ENCODE results near the gene GRB10. TPM values are rescaled to one million over a fixed set of nuclear protein-coding genes. Genes with fewer than 3 reads are reported as not detected.
A peak's percentile ranks its signal among the peaks of the same experiment; 100 is the strongest.

GRB10 gene
- total RNA-seq, 1 donor from 2014 or later: 33.9 TPM

- Histone ChIP-seq H3K4me3 (no peak overlapping the region), H4K20me1 (ENCODE audit: low read depth) (no peaks in the 10 kb centered on the region), H3F3A (ENCODE audit: low read depth) (no peaks in the 10 kb centered on the region), H3K79me2 (ENCODE audit: low read depth) (no peaks in the 10 kb centered on the region), H3K4me2 (no peak overlapping the region), H3K36me3 (no peaks in the 10 kb centered on the region), H3K9ac (no peak overlapping the region), H2AFZ (replicated peaks) (peak overlapping the region; percentile 50), H3K27me3 (no peaks in the 10 kb centered on the region), H3K9me3 (ENCODE audit: low read depth) (no peaks in the 10 kb centered on the region), H3K27ac (no peak overlapping the region), H3K4me1 (peaks cover 6% of the 10 kb centered on the region)
- H3K9me3 Mint-ChIP-seq: peaks cover 3% of the 10 kb centered on the region
- no peak for DNase-seq (ENCODE audit: low spot score)
- H3K36me3 Mint-ChIP-seq: no peaks in the 10 kb centered on the region
- peaks cover 3% of the 10 kb centered on the region for H3K4me1 Mint-ChIP-seq
- H3K4me3 Mint-ChIP-seq: no peak overlapping the region
- no peak overlapping the region for H3K27ac Mint-ChIP-seq
- H3K27me3 Mint-ChIP-seq (ENCODE audit: insufficient read depth, low read depth): peaks cover 4% of the 10 kb centered on the region
- no peak for TF ChIP-seq EZH2phosphoT487 (IDR thresholded peaks at IDR 0.05)
- no peak for TF ChIP-seq EZH2 (IDR thresholded peaks at IDR 0.05)
- no peak for TF ChIP-seq CTCF (IDR thresholded peaks at IDR 0.05)
Observed at GRCh38 chr7:50812841-50813475, 30.3 kb upstream of the GRB10 start.

- Histone ChIP-seq H4K20me1 (ENCODE audit: low read depth) (no peaks in the 10 kb centered on the region), H3K4me2 (no peak overlapping the region), H3F3A (ENCODE audit: low read depth) (no peaks in the 10 kb centered on the region), H3K79me2 (ENCODE audit: low read depth) (no peaks in the 10 kb centered on the region), H3K9ac (no peak overlapping the region), H2AFZ (replicated peaks) (no peak overlapping the region), H3K27ac (no peak overlapping the region), H3K27me3 (no peaks in the 10 kb centered on the region), H3K4me3 (no peak overlapping the region), H3K4me1 (peaks cover 6% of the 10 kb centered on the region), H3K9me3 (ENCODE audit: low read depth) (no peaks in the 10 kb centered on the region), H3K36me3 (no peaks in the 10 kb centered on the region)
- H3K9me3 Mint-ChIP-seq: peaks cover 4% of the 10 kb centered on the region
- H3K4me3 Mint-ChIP-seq: no peak overlapping the region
- H3K27me3 Mint-ChIP-seq (ENCODE audit: insufficient read depth, low read depth): peaks cover 4% of the 10 kb centered on the region
- no peak overlapping the region for H3K27ac Mint-ChIP-seq
- H3K4me1 Mint-ChIP-seq: peaks cover 5% of the 10 kb centered on the region
- no peak for DNase-seq (ENCODE audit: low spot score)
- TF ChIP-seq EZH2phosphoT487 (IDR thresholded peaks at IDR 0.05) (no peak), EZH2 (IDR thresholded peaks at IDR 0.05) (no peak), CTCF (IDR thresholded peaks at IDR 0.05) (no peak)
- H3K36me3 Mint-ChIP-seq: no peaks in the 10 kb centered on the region
Observed at GRCh38 chr7:50812094-50812493, 29.4 kb upstream of the GRB10 start.

DNA sequence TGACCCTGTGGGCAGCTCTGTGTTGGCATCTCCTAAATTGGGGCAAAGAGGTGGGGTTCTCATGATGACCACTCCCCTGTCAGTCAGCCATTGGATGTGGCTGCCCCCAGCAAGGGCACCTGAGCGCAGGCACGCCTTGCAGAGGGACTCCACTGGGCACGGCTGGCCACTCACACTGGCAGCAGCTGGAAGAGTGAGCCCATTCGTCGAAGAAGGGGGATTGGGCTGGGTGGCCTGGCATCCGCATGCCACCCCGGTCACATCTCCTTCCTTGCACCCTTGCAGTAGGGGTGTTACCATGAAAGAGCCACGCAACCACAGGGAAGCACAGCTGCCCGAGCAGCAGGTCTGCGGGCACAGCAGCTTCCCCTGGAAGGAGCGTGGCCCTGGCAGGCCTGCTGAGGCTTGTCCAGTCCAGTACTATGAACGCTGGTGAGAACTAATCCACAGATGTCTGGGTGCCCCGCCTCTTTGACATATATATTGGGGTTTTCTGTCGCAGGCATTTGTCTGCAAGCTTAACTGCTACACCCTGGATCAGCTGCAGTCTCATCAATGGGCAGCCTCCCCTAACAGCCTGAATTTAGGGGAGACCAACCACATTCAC, 25.7 kb upstream of the GRB10 start:
- no peak for DNase-seq (ENCODE audit: low spot score)
- Histone ChIP-seq H3K4me1 (peaks cover 6% of the 10 kb centered on the region), H3K27me3 (no peaks in the 10 kb centered on the region), H3K4me2 (no peak overlapping the region), H4K20me1 (ENCODE audit: low read depth) (no peaks in the 10 kb centered on the region), H3K9me3 (ENCODE audit: low read depth) (no peaks in the 10 kb centered on the region), H3F3A (ENCODE audit: low read depth) (no peaks in the 10 kb centered on the region), H3K9ac (no peak overlapping the region), H3K27ac (no peak overlapping the region), H2AFZ (replicated peaks) (no peak overlapping the region), H3K36me3 (no peaks in the 10 kb centered on the region), H3K4me3 (no peak overlapping the region), H3K79me2 (ENCODE audit: low read depth) (no peaks in the 10 kb centered on the region)
- no peak overlapping the region for H3K4me3 Mint-ChIP-seq
- peaks cover 9% of the 10 kb centered on the region for H3K27me3 Mint-ChIP-seq (ENCODE audit: insufficient read depth, low read depth)
- TF ChIP-seq EZH2phosphoT487 (IDR thresholded peaks at IDR 0.05): no peak
- peaks cover 2% of the 10 kb centered on the region for H3K4me1 Mint-ChIP-seq
- H3K9me3 Mint-ChIP-seq: peaks cover 2% of the 10 kb centered on the region
- no peak overlapping the region for H3K27ac Mint-ChIP-seq
- H3K36me3 Mint-ChIP-seq: no peaks in the 10 kb centered on the region

All from neural progenitor cell (in vitro differentiated cells).